ENCODE measurements around the gene TMEM238L. TPM values are rescaled to one million over a fixed set of nuclear protein-coding genes. Genes with fewer than 3 reads are reported as not detected.

Gene TMEM238L
- total and polyA plus RNA-seq, 2 of the 13 experiments (the other 11 are each of a cell fraction or from before 2014, with no cell fraction given) = not detected

DNA sequence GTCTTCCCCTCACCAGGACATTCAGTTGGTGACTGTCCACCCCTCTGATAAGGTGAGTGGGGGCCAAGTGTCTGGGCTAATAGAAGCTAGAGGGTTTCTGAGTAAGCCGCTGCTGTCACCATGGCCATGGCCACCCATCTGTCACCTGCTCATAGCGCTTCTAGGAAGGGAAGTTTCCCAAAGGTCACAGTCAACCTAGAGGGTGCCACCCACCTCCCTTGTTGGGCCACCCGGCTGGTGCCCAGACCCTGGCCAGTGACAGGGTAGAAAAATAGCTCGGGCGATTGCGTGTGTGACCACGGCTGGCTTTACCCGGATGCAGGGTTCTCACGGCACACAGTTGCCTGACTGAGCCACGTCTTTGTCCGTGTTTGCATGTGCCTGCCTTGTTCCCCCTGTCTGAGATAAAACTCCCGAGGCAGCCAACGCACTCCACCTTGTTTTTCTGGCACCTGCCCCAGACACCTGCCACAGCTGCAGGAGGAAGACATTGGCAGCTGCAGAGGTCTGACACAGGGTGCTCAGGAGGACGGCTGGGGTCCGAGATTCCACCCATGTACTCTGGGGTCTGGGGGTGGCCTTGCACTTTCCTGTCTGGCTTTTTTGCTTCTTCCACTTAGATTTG, 33.2 kb upstream of the TMEM238L start:
- FAIRE-seq (no peak), ATAC-seq (no peak), DNase-seq (ENCODE audit: low spot score) (no peak)
- Histone ChIP-seq H3K79me2 (ENCODE audit: insufficient read depth, low read length) (no peaks in the 10 kb centered on the region), H3K36me3 (replicated peaks in 1 of 2; ENCODE audit: control insufficient read depth in 1 of 2, insufficient read depth in 2 of 2, low read length in 2 of 2) (no peaks in the 10 kb centered on the region), H3K4me1 (ENCODE audit: insufficient read depth, low read length) (no peaks in the 10 kb centered on the region), H3K9me3 (ENCODE audit: low read length) (no peaks in the 10 kb centered on the region), H2AFZ (ENCODE audit: low read length) (no peak overlapping the region), H3K27ac (ENCODE audit: extremely low read length, insufficient read depth, low read length) (no peak overlapping the region), H3K4me3 (replicated peaks in 1 of 3; ENCODE audit: insufficient read depth in 1 of 3, low read depth in 2 of 3, low read length in 3 of 3) (no peak overlapping the region), H3K4me2 (ENCODE audit: low read depth, low read length) (no peak overlapping the region), H4K20me1 (ENCODE audit: insufficient read depth, low read length) (no peaks in the 10 kb centered on the region), H3K9ac (ENCODE audit: insufficient read depth, low read depth, low read length) (no peak overlapping the region), H3K27me3 (ENCODE audit: control insufficient read depth in 1 of 2, insufficient read depth in 2 of 2, low read length in 2 of 2) (no peaks in the 10 kb centered on the region; a peak in 2 of 5 replicates)
- CTCF ChIA-PET (ENCODE audit: low intra/inter-chr PET ratio, low total read pairs) = no interaction called here
- BruUV-seq (replicated peaks) = no TSS peak
- WGBS (ENCODE audit: low lambda C conversion rate) = 55% methylated on average over 2 of the region's 15 CpGs
- TF ChIP-seq SP1 (IDR thresholded peaks at IDR 0.05) (no peak), SP1 (CRISPR knock-in tag; IDR thresholded peaks at IDR 0.05) (no peak), ZFYVE20 (CRISPR knock-in tag; IDR thresholded peaks at IDR 0.05; ENCODE audit: borderline replicate concordance, low read depth) (no peak), ZNF672 (CRISPR knock-in tag; IDR thresholded peaks at IDR 0.05) (no peak), ZSCAN25 (CRISPR knock-in tag; IDR thresholded peaks at IDR 0.05) (no peak), MTA3 (CRISPR knock-in tag; IDR thresholded peaks at IDR 0.05) (no peak), TBL1XR1 (IDR thresholded peaks at IDR 0.05; ENCODE audit: borderline replicate concordance, low read length, partially characterized antibody) (no peak), JARID2 (CRISPR knock-in tag; IDR thresholded peaks at IDR 0.05; ENCODE audit: insufficient replicate concordance) (no peak), ZNF260 (CRISPR knock-in tag; IDR thresholded peaks at IDR 0.05; ENCODE audit: borderline replicate concordance, low read depth) (no peak), HDAC1 (CRISPR knock-in tag; IDR thresholded peaks at IDR 0.05) (no peak), TSC22D2 (CRISPR knock-in tag; IDR thresholded peaks at IDR 0.05; ENCODE audit: borderline replicate concordance) (no peak), ARNT2 (CRISPR knock-in tag; IDR thresholded peaks at IDR 0.05; ENCODE audit: low read depth) (no peak)
- TF ChIP-seq, protein P1, sequence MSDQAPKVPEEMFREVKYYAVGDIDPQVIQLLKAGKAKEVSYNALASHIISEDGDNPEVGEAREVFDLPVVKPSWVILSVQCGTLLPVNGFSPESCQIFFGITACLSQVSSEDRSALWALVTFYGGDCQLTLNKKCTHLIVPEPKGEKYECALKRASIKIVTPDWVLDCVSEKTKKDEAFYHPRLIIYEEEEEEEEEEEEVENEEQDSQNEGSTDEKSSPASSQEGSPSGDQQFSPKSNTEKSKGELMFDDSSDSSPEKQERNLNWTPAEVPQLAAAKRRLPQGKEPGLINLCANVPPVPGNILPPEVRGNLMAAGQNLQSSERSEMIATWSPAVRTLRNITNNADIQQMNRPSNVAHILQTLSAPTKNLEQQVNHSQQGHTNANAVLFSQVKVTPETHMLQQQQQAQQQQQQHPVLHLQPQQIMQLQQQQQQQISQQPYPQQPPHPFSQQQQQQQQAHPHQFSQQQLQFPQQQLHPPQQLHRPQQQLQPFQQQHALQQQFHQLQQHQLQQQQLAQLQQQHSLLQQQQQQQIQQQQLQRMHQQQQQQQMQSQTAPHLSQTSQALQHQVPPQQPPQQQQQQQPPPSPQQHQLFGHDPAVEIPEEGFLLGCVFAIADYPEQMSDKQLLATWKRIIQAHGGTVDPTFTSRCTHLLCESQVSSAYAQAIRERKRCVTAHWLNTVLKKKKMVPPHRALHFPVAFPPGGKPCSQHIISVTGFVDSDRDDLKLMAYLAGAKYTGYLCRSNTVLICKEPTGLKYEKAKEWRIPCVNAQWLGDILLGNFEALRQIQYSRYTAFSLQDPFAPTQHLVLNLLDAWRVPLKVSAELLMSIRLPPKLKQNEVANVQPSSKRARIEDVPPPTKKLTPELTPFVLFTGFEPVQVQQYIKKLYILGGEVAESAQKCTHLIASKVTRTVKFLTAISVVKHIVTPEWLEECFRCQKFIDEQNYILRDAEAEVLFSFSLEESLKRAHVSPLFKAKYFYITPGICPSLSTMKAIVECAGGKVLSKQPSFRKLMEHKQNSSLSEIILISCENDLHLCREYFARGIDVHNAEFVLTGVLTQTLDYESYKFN (CRISPR knock-in tag; conservative IDR thresholded peaks at IDR 0.05) = no peak
- intact Hi-C loops (cut with micrococcal nuclease; ENCODE audit: unreplicated experiment) (no loop called here), in situ Hi-C loops (cut with HindIII; ENCODE audit: extremely low pct_ligation_motif_present, low pct_unique_long_range_greater_than_20kb) (no loop called here)
- POLR2A ChIA-PET = no interaction called here
